Effector memory CD4-positive, alpha-beta T cell (primary cell): Measurements from ENCODE around the gene SMIM1.

Experiments used
- DNase-seq, 3 donors: peaks; one replicate each; pipeline ENCODE4 v3.0.0-alpha.2; 2020
- H3K27ac ChIP-seq: 2 replicates; pipeline ENCODE4 v1.7.0; 2013; ENCODE audit warnings: mild to moderate bottlenecking, low read length, moderate library complexity; ENCODE audit not compliant: insufficient read depth, poor library complexity, severe bottlenecking
- H3K27me3 ChIP-seq: replicated peaks from 2 replicates; pipeline ENCODE4 v1.7.0; 2013; ENCODE audit warnings: mild to moderate bottlenecking, low read length; ENCODE audit not compliant: insufficient read depth, control insufficient read depth, poor library complexity, severe bottlenecking
- H3K36me3 ChIP-seq: 2 replicates; pipeline ENCODE4 v1.7.0; 2013; ENCODE audit warnings: mild to moderate bottlenecking, low read length, moderate library complexity; ENCODE audit not compliant: control insufficient read depth, insufficient read depth
- H3K4me1 ChIP-seq: 2 replicates; pipeline ENCODE4 v1.7.0; 2013; ENCODE audit warnings: low read length, mild to moderate bottlenecking; ENCODE audit not compliant: control insufficient read depth, insufficient read depth, poor library complexity, severe bottlenecking
- H3K4me3 ChIP-seq: 2 replicates; pipeline ENCODE4 v1.7.0; 2013; ENCODE audit warnings: low read length, low read depth, mild to moderate bottlenecking; ENCODE audit not compliant: insufficient read depth, poor library complexity, severe bottlenecking
- H3K9me3 ChIP-seq: 2 replicates; pipeline ENCODE4 v1.7.0; 2013; ENCODE audit warnings: mild to moderate bottlenecking, low read length, moderate library complexity; ENCODE audit not compliant: control insufficient read depth

SMIM1 gene

DNA sequence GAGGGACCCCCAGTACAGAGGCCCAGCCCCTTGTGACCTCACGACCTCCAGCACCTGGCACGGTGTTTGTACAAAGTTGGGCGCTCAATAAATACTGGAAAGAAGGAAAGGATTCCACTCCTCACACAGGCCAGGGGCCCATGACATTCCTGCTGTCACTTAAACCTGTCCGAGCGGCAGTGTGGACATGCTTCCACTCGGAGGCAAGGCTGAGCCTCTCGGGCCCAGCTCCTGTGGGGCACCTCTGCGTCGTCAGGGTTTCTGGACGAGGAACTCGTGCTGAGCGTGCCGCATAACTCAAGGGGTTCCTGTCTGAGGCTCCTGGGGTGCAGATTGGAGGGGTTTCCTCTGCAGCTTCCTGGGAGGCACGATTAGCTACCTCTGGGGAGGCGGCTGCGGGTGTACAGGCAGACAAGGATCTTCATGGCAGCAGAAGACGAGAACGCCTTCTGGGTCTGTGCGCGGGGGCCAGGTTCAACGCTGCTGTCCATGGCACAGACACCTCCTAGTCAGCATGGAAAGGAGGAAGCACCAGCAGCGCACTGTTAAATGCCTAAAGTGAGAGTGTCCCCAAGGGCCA, 3.6 kb upstream of the SMIM1 start:
- no peaks in the 10 kb centered on the region for H3K36me3 ChIP-seq
- DNase-seq = no peak
- no peak overlapping the region for H3K4me3 ChIP-seq
- no peaks in the 10 kb centered on the region for H3K27me3 ChIP-seq
- peaks cover 15% of the 10 kb centered on the region for H3K4me1 ChIP-seq
- H3K9me3 ChIP-seq = no peaks in the 10 kb centered on the region
- H3K27ac ChIP-seq = no peak overlapping the region

- Histone ChIP-seq H3K4me1 (peaks cover 15% of the 10 kb centered on the region), H3K36me3 (no peaks in the 10 kb centered on the region), H3K4me3 (no peak overlapping the region), H3K27ac (no peak overlapping the region), H3K9me3 (no peaks in the 10 kb centered on the region), H3K27me3 (no peaks in the 10 kb centered on the region)
- no peak for DNase-seq
Measured at GRCh38 chr1:3770047-3770765, 2.3 kb upstream of the SMIM1 start.

DNA sequence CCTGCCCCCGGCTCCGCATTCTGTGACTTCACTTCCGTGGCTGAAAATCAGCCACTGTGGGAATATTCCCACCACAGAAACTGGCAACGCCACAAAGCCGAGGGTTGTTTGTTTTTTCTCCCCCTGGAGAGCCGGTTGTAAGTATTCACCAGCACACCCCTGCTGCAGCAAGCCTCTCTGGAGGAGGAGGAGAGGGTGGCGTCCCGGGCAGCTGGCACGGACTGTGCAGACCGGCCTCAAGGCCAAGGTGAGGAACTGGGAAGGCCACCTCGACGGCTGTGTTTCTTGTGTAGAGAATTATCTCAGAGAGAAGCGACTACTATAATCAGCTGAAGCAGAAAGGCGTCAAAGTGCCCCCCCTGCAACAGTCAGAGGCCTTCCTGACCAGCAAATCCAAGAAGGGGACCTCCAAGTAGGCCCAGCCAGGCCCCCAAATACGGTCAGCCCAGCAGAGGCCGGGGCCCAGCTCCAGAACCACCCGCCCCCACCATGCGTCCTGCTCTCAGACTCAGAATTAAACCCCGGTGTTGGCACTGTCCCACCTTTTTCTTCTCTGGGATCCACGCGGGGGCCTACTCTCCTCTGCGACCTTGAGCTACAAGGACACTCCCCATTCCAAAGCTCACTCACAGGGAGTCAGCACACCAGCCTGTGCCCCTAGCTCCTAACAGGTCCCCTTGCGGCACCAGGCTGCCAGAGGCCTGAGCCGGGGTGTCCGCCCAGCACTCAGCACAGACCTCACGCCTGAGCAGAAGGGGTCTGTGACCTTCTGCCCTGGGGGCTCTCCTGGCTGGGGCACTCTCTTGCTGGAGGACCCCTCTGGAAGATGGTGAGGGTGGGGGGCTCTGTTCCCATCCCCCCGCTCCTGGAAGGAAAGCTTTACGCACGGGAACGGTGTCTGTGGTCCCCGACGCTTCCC, 1.2 kb upstream of the SMIM1 start:
- no peaks in the 10 kb centered on the region for H3K27me3 ChIP-seq
- H3K27ac ChIP-seq = peak overlapping the region; percentile 18
- DNase-seq = no peak
- no peaks in the 10 kb centered on the region for H3K9me3 ChIP-seq
- H3K36me3 ChIP-seq = no peaks in the 10 kb centered on the region
- H3K4me3 ChIP-seq = peak overlapping the region; percentile 60
- H3K4me1 ChIP-seq = peaks cover 15% of the 10 kb centered on the region

DNA sequence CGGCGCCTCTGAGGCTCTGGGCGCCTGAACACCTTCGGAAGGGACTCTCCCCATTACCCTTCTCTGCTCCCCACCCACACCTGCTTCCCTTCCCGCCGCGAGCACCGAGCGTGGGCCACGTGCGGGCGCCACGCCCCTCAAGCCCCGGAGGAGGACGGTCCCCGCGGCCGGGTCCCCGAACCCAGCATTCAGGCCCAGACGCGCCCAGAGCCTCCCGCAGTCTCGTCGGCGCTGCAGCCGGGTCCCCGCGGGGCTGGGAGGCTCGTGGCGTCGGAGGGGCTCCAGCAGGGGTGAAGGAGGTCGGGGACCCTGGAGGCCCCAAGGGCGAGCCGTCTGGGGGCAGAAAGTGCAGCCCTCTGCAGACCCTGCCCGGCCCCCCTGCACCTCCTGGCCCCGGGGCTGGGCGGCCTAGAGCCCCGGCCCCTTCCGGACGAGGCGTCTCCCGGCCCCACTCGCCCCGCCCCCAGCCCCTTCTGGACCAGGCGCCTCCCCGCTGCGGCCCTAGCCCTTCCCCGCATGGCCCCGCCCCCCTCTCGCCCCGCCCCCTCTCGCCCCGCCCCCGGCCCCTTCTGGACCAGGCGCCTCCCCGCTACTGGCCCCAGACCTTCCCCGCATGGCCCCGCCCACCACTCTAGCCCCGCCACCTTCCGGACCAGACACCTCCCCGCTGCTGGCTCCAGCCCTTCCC, 378 bp upstream of the SMIM1 start:
- peak overlapping the region; percentile 32 for H3K27ac ChIP-seq
- H3K9me3 ChIP-seq = no peaks in the 10 kb centered on the region
- no peaks in the 10 kb centered on the region for H3K27me3 ChIP-seq
- peak; percentile 79 to 86 (median 84) for DNase-seq
- peaks cover 15% of the 10 kb centered on the region for H3K4me1 ChIP-seq
- peak overlapping the region; percentile 60 for H3K4me3 ChIP-seq
- H3K36me3 ChIP-seq = no peaks in the 10 kb centered on the region

DNA sequence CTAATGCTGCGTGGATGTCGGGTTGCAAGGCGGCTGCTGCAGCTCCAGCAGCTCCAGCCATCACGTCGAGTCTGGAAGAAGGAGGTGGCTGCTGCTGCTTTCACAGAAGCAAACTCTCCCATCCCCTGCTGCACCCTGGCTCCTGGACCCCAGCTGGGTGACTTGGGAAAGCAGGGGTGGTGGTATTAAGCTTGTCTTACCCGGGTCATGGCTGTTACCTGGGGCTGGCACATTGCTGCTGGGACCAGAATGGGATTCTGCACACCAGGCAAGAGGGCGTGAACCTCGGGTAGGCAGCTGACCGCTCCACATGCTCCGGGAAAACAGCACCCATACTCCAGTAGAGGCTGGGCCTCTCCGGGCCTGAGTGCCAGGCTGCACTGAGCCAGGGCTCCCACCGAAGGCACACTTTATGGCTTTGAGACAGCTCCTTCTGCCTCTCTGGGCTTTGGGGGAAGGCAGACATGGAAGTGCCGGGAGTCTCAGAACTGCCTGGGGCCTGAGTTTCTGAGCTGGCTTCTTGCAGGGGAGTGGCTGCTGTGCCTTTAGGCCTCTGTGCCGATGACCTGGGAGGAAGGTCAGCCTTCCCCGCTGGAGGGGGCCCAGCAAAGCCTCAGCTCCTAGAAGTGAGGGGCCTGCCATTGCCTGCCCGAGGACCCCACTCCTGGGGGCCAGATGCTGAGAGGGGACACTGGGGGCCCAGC, 1.2 kb downstream of the SMIM1 start:
- peaks cover 15% of the 10 kb centered on the region for H3K4me1 ChIP-seq
- no peaks in the 10 kb centered on the region for H3K36me3 ChIP-seq
- H3K27ac ChIP-seq = no peak overlapping the region
- no peak for DNase-seq
- no peak overlapping the region for H3K4me3 ChIP-seq
- H3K27me3 ChIP-seq = no peaks in the 10 kb centered on the region
- H3K9me3 ChIP-seq = no peaks in the 10 kb centered on the region

DNA sequence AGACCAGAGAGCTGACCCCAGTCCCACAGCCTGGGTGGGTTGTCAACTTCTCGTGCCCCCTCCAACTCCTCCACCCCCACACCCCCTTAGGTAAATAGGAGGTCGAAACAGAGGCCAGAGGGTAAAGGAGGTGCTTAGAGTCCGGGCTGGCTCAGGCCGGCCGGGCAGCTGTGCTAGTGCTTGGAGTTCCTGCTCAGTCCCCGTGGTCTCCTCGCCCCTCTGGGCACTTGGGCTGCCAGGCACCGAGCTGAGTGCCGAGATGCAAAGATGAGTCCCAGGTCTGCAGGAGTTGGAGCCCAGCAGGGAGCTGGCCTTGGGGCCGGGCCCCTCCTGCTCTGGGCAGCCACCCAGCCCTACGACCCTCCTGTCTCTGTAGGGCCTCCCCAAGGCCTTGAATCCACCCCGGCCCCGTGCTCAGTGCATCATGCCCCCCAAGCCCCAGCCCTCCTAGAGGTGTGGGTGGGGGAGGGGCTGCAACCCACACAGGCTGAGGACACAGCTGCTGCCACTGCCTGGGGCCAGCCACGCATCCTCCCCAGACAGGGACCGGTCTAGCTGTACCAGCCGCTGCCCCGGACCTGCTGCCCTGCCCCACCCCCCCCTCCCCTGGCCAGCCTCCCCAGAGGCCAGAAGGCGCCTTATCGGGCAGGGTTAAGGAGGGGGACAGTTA, 1.9 kb downstream of the SMIM1 start:
- H3K9me3 ChIP-seq = no peaks in the 10 kb centered on the region
- no peaks in the 10 kb centered on the region for H3K36me3 ChIP-seq
- no peak overlapping the region for H3K4me3 ChIP-seq
- no peak for DNase-seq
- H3K27ac ChIP-seq = no peak overlapping the region
- no peaks in the 10 kb centered on the region for H3K27me3 ChIP-seq
- H3K4me1 ChIP-seq = peaks cover 15% of the 10 kb centered on the region

DNA sequence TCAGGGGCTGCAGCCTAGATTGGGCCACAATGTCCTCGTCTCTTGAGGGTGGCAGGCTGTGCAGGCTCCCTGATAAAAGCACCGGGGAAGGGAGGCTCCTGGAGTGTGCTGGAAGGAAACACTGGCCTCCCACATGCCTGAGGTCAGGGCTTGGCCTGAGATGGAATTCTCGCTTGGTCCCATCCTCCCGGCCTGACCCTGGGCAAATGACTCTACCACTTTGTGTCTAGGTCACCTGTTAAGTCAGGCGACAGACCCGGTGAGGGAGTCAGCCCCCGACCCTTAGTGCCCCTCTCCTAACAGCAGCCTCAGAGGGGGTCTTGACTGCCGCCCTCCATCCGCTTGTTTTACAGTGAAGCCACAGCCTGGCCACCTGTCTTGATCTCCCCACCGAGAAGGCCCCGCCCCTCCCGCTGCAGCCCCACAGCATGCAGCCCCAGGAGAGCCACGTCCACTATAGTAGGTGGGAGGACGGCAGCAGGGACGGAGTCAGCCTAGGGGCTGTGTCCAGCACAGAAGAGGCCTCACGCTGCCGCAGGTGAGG, 2.5 kb downstream of the SMIM1 start:
- H3K27ac ChIP-seq = no peak overlapping the region
- peaks cover 5% of the 10 kb centered on the region for H3K36me3 ChIP-seq
- no peak for DNase-seq
- no peaks in the 10 kb centered on the region for H3K9me3 ChIP-seq
- peaks cover 15% of the 10 kb centered on the region for H3K4me1 ChIP-seq
- no peaks in the 10 kb centered on the region for H3K27me3 ChIP-seq
- no peak overlapping the region for H3K4me3 ChIP-seq

DNA sequence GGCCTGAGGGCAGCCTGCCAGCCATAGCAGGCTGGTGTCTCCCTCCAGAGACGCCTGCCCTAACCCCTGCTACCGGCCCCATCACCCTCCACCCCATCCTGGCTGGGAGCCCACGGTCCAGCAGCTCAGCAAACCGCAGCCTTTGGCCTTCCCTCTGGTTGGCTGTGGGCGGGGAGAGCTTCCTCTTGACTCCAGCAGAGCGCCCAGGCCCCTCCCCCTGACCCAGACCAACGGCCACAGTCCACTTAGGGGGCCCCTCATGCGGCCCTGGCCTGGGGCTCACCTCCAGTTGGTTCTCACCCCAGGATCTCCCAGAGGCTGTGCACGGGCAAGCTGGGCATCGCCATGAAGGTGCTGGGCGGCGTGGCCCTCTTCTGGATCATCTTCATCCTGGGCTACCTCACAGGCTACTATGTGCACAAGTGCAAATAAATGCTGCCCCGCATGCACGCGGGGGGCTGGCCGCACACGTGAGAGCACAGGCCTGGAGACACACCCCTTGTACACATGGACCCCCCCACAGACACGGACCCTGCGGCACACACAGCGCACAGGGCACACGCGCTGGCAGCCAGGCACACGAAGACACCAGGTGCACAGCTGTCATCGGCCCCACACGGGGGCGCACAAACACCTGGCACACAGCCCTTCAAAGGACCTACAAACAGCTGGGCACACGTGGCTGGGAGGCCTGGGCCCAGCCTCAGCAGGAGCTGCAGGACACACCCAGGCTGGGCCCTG, 3.1 kb downstream of the SMIM1 start:
- no peaks in the 10 kb centered on the region for H3K27me3 ChIP-seq

More for the DNA sequence above, 3.1 kb downstream of the SMIM1 start:
- H3K36me3 ChIP-seq = peaks cover 12% of the 10 kb centered on the region
- peaks cover 15% of the 10 kb centered on the region for H3K4me1 ChIP-seq
- DNase-seq = peak; percentile 11 to 29 (median 21)
- H3K4me3 ChIP-seq = no peak overlapping the region
- no peaks in the 10 kb centered on the region for H3K9me3 ChIP-seq
- H3K27ac ChIP-seq = no peak overlapping the region
